ENCODE measurements around the gene EIF3L. TPM values are rescaled to one million over a fixed set of nuclear protein-coding genes. Genes with fewer than 3 reads are reported as not detected.

The EIF3L gene
- total and polyA plus RNA-seq, 2 of the 8 experiments (the other 6 are each of a cell fraction or from before 2014, with no cell fraction given) = 639 to 886 TPM

- H3K4me3 ChIP-seq (ENCODE audit: extremely low read depth in 1 of 4, insufficient read depth in 2 of 4, low read depth in 3 of 4, low read length in 4 of 4) = no peak overlapping the region
- no peaks in the 10 kb centered on the region for H3K9me3 ChIP-seq (ENCODE audit: insufficient read depth in 2 of 2, low read depth in 1 of 2, low read length in 1 of 2)
- H4K20me1 ChIP-seq (replicated peaks in 1 of 2; ENCODE audit: control insufficient read depth in 1 of 2, insufficient read depth in 2 of 2, low read length in 2 of 2) = peaks cover 0 to 3% of the 10 kb centered on the region in 2 experiments
- H3K4me1 ChIP-seq (replicated peaks in 1 of 4; ENCODE audit: control insufficient read depth in 3 of 4, insufficient read depth in 4 of 4, low read length in 3 of 4) = no peaks in the 10 kb centered on the region
- no peak overlapping the region for H3K23ac ChIP-seq (ENCODE audit: insufficient read length)
- H2BK20ac ChIP-seq (ENCODE audit: low read length) = no peak overlapping the region
- no peaks in the 10 kb centered on the region for H3K27me3 ChIP-seq (replicated peaks in 1 of 4; ENCODE audit: control insufficient read depth in 3 of 4, extremely low read depth in 1 of 4, insufficient read depth in 3 of 4, low read length in 3 of 4)
- H4K91ac ChIP-seq (replicated peaks; ENCODE audit: insufficient read length, low read length) = no peak overlapping the region
- H3K27ac ChIP-seq (ENCODE audit: low read depth, low read length) = no peak overlapping the region
- H3K9ac ChIP-seq (replicated peaks in 1 of 4; ENCODE audit: extremely low read depth in 1 of 4, low read depth in 3 of 4, low read length in 3 of 4) = no peak overlapping the region; a peak in 1 of 7 replicates
- H3K4ac ChIP-seq (replicated peaks; ENCODE audit: insufficient read length, low read depth, low read length) = no peak overlapping the region
- H3K79me2 ChIP-seq (ENCODE audit: control insufficient read depth in 1 of 2, insufficient read depth in 2 of 2, low read length in 2 of 2) = no peaks in the 10 kb centered on the region
- H3K18ac ChIP-seq (ENCODE audit: extremely low read depth, low read length) = no peak overlapping the region
- H3K23me2 ChIP-seq (ENCODE audit: low read depth, low read length) = no peaks in the 10 kb centered on the region
- H4K8ac ChIP-seq (ENCODE audit: extremely low read depth, insufficient read depth, low read length) = no peak overlapping the region
- H3K4me2 ChIP-seq (ENCODE audit: insufficient read depth in 1 of 2, low read depth in 2 of 2, low read length in 2 of 2) = no peak overlapping the region
- ChIA-PET POLR2A (ENCODE audit: partially characterized antibody) (interaction anchor here (0.6 to 1.2 kb wide), 4 partner anchors 8 to 29 kb away, joined by 3 to 5 read pairs (median 3); partner anchors contain the start of genes C22orf23, MICALL1 and POLR2F), CTCF (ENCODE audit: partially characterized antibody) (interaction anchor here (0.8 to 2.9 kb wide), 4 partner anchors 9 to 263 kb away, joined by 3 to 13 read pairs (median 3); no protein-coding TSS in a partner anchor)
- 83% methylated on average over 4 of the region's 4 CpGs; no CpG with 5 or more reads in 1 of the 2 experiments for WGBS, 2 experiments (ENCODE audit: extremely low coverage in 1 of 2, insufficient coverage in 1 of 2, insufficient read length in 1 of 2, insufficient replicate concordance in 2 of 2, low coverage in 1 of 2, low lambda C conversion rate in 2 of 2, missing lambda C conversion rate in 1 of 2)
- no peak overlapping the region for H2BK120ac ChIP-seq (replicated peaks; ENCODE audit: low read depth, low read length)
- H2BK15ac ChIP-seq (ENCODE audit: low read length) = no peak overlapping the region
- H4K5ac ChIP-seq (ENCODE audit: insufficient read length, low read depth, low read length) = no peak overlapping the region
- peaks cover 3 to 16% (median 10%) of the 10 kb centered on the region in 4 experiments; a peak in 6 of 8 replicates for H3K36me3 ChIP-seq (ENCODE audit: control insufficient read depth in 2 of 4, insufficient read depth in 4 of 4, low read length in 3 of 4)
- H3K79me1 ChIP-seq (ENCODE audit: low read depth, low read length) = no peaks in the 10 kb centered on the region
- no peak overlapping the region for H2BK5ac ChIP-seq (ENCODE audit: low read depth, low read length)
- H2AK5ac ChIP-seq (ENCODE audit: low read depth, low read length) = no peak overlapping the region
- DNase-seq (ENCODE audit: low read depth in 1 of 2, low spot score in 2 of 2) (no peak), FAIRE-seq (no peak)
- no peak overlapping the region for H2BK12ac ChIP-seq (ENCODE audit: low read depth, low read length)
- no peak overlapping the region for H2AFZ ChIP-seq (ENCODE audit: low read length)
- H3K56ac ChIP-seq (replicated peaks; ENCODE audit: insufficient read length, low read depth, low read length) = no peak overlapping the region
- H3K14ac ChIP-seq (ENCODE audit: insufficient read length) = no peak overlapping the region
- TF ChIP-seq MAX (IDR thresholded peaks at IDR 0.05) = no peak
- TF ChIP-seq RNF2 (IDR thresholded peaks at IDR 0.05; ENCODE audit: borderline replicate concordance, low read depth, low read length, missing control alignments, poor library complexity, severe bottlenecking) = no peak
- TF ChIP-seq PHF8 (conservative IDR thresholded peaks at IDR 0.05; ENCODE audit: low read depth, low read length) = no peak
- no peak for TF ChIP-seq E2F6 (IDR thresholded peaks at IDR 0.05)
- no peak for TF ChIP-seq SIRT6 (IDR thresholded peaks at IDR 0.05; ENCODE audit: low read length)
- TF ChIP-seq JUN (IDR thresholded peaks at IDR 0.05; ENCODE audit: low read depth, low read length) = no peak
- TF ChIP-seq TAF1 (IDR thresholded peaks at IDR 0.05; ENCODE audit: low read depth, low read length) = no peak
- TF ChIP-seq EP300 (IDR thresholded peaks at IDR 0.05; ENCODE audit: borderline replicate concordance in 1 of 2, low read depth in 2 of 2, low read length in 2 of 2) = no peak
- no peak for TF ChIP-seq CHD2 (IDR thresholded peaks at IDR 0.05; ENCODE audit: low read length)
- TF ChIP-seq CTBP2 (IDR thresholded peaks at IDR 0.05; ENCODE audit: borderline replicate concordance, insufficient read depth, insufficient read length, low read length) = no peak
- no peak for TF ChIP-seq SP4 (IDR thresholded peaks at IDR 0.05; ENCODE audit: low read length)
- TF ChIP-seq ASH2L (IDR thresholded peaks at IDR 0.05; ENCODE audit: low read length) = no peak
- TF ChIP-seq ZNF274 (IDR thresholded peaks at IDR 0.05; ENCODE audit: borderline replicate concordance, extremely low read depth, low read length) = no peak
Observed at GRCh38 chr22:37923927-37924326, 74.7 kb downstream of the EIF3L start.
